ENCODE data around the gene ERAS. TPM values are rescaled to one million over a fixed set of nuclear protein-coding genes. Genes with fewer than 3 reads are reported as not detected.

ERAS gene
- total RNA-seq, 6 donors from 2014 or later: not detected

DNA sequence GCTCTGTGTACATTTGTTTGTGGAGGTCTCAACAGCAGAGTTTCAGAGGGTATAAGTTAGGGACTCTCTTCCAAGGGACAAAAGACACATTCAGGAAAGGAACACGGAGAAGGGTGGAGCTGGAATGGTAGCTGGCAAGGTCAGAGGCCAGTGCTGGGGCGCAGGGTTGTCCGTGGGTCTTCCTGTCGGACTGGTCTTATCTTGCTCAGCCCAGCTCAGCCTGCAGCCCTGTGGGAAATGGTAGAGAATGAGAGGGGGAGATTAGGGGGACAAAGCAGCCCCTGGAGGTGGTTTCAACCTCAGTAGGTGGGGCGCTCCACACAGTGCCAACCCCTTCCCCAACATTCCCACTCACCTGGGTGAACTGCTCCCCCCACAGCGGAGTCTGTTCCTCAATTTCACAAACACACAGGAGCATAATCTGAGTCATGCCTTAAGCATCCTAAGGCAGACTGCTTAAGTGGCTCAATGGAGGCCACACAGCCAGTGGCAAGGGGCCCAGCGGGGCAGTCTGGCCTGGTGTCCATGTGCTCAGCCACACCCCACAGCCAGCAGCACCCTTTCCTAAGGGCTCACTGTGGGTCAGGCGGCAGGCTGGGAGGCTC lies 31.3 kb upstream of the ERAS start:
- no peaks in the 10 kb centered on the region for H3K9me3 ChIP-seq
- no peak overlapping the region for H3K4me3 ChIP-seq
- ATAC-seq (ENCODE audit: low FRiP score in 2 of 2) (peak; percentile 40 to 75), DNase-seq (peak; percentile 54 to 77)
- no peaks in the 10 kb centered on the region for H3K27me3 ChIP-seq
- 38 to 59% methylated on average over 4 to 8 of the region's 8 CpGs for WGBS, 2 donors
- no peaks in the 10 kb centered on the region for H3K36me3 ChIP-seq
- peak overlapping the region in 1 of 4 donors; percentile 32 for H3K27ac ChIP-seq
- TF ChIP-seq POLR2AphosphoS5 (IDR thresholded peaks at IDR 0.05): no peak
- TF ChIP-seq, protein P1, sequence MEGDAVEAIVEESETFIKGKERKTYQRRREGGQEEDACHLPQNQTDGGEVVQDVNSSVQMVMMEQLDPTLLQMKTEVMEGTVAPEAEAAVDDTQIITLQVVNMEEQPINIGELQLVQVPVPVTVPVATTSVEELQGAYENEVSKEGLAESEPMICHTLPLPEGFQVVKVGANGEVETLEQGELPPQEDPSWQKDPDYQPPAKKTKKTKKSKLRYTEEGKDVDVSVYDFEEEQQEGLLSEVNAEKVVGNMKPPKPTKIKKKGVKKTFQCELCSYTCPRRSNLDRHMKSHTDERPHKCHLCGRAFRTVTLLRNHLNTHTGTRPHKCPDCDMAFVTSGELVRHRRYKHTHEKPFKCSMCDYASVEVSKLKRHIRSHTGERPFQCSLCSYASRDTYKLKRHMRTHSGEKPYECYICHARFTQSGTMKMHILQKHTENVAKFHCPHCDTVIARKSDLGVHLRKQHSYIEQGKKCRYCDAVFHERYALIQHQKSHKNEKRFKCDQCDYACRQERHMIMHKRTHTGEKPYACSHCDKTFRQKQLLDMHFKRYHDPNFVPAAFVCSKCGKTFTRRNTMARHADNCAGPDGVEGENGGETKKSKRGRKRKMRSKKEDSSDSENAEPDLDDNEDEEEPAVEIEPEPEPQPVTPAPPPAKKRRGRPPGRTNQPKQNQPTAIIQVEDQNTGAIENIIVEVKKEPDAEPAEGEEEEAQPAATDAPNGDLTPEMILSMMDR (IDR thresholded peaks at IDR 0.05): no peak
- TF ChIP-seq EP300 (IDR thresholded peaks at IDR 0.05): no peak
- TF ChIP-seq POLR2A (IDR thresholded peaks at IDR 0.05): no peak
- H3K4me1 ChIP-seq: no peaks in the 10 kb centered on the region

DNA sequence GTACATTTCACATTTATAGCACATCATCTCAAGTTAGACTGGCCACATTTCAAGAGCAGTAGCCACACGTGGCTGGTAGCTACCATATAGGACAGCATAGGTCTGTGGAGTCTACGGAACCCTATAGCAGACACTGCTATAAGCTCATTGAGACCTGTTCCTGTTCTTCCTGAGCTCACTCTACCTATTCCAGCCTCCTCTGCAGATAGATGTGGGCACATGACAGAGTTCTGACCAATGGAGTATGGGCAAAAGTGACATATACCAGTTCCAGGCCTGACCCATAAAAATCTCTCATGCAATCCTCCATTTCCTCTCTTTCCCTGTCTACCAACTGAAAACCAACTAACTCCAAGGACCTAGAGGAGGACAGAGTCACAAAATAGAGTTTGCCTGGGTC lies 28.0 kb upstream of the ERAS start:
- DNase-seq: no peak
- TF ChIP-seq POLR2A (IDR thresholded peaks at IDR 0.05) (no peak), EP300 (IDR thresholded peaks at IDR 0.05) (no peak), POLR2AphosphoS5 (IDR thresholded peaks at IDR 0.05) (no peak)
- TF ChIP-seq, protein P1 (IDR thresholded peaks at IDR 0.05): no peak
- Histone ChIP-seq H3K36me3 (no peaks in the 10 kb centered on the region), H3K27me3 (no peaks in the 10 kb centered on the region), H3K27ac (no peak overlapping the region), H3K9me3 (peaks cover 0 to 10% (median 0%) of the 10 kb centered on the region in 4 donors), H3K4me1 (peaks cover 0 to 12% (median 2%) of the 10 kb centered on the region in 4 donors), H3K4me3 (no peak overlapping the region)
- 66 to 92% methylated on average over 2 of the region's 2 CpGs for WGBS, 2 donors
- no peak for ATAC-seq (ENCODE audit: low FRiP score in 2 of 2)

DNA sequence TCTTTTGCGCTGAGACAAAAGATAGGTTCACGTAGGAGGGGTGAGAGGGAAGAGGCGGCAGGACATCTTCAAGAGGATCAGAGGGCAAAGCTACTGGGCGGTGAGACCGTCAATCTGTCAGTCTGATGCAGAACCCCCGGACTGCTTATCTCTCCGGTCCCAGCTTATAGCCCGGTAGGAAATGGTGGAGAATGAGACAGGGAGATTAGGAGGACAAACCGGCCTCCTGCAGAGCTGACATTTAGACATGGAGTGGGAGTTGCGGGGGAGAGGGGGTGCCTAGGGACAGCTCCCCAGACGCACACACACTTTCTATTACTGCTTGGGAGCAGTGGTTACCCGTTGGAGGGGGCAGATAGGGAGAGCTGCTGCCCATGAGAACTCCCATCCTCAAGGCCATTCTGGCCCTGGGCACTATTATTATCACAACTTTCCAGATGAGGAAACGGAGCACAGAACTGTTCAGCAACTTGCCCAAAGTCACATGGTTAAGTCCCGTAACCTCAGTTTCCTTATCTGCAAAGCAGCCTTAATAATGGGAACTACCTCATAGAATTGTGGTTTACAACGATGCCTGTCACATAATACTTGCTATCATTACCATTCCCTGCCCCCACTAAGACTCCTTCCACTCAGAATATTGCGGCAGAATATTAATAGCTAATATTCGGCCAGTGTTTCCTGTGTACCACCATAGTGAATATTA lies 25.6 kb upstream of the ERAS start:
- TF ChIP-seq POLR2A (IDR thresholded peaks at IDR 0.05): peak in 1 of 4 donors; percentile 36
- TF ChIP-seq, protein P1 (IDR thresholded peaks at IDR 0.05): no peak
- peaks cover 0 to 12% (median 2%) of the 10 kb centered on the region in 4 donors for H3K4me1 ChIP-seq
- H3K27ac ChIP-seq: peak overlapping the region; percentile 85 to 92 (median 90)
- ATAC-seq (ENCODE audit: low FRiP score in 2 of 2): no peak
- peak overlapping the region; percentile 12 to 67 (median 52) for H3K4me3 ChIP-seq
- 28 to 50% methylated on average over 8 to 17 of the region's 17 CpGs for WGBS, 2 donors
- peaks cover 0 to 6% (median 0%) of the 10 kb centered on the region in 4 donors for H3K36me3 ChIP-seq
- H3K9me3 ChIP-seq: peaks cover 0 to 10% (median 0%) of the 10 kb centered on the region in 4 donors
- no peaks in the 10 kb centered on the region for H3K27me3 ChIP-seq
- no peak for DNase-seq

DNA sequence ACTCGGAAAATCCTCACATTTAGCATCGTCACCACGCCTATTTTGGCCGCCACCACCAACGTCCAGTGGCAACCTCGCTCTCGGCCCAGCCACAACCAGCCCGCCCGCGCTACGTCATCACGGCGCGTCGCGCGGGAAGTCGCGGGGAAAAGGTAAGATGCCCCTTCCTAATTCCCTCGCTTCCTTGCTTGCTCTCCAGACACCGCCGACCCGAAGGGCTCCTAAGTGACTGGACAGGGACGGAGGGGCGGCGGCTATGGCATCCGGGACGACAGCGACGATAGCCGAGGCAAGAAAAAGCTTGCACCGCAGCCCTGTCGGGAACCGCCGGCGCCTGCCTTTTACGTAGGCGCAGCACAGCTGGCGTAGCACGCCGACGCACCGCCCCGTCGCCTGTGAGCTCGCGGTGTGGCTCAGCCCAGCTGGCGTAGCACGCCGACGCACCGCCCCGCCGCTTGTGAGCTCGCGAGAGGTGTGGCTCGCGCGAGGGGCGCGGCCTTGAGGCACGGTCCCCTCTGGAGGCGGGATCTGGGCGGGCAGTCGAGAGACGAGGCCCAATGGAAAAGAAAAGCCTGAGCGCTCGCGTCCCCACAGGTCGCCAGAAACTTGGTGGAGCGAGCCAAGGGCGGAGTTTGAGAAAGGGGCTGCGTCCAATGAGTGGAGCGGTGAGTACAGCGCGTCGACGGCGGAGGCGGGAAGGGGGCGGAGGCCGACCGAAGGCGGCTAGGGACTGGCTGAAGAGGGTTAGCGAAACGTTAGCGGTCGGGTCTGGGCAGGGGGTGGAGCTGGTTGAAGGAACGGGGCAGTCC lies 24.8 kb upstream of the ERAS start, which contains the start of gene HDAC6:
Gene HDAC6, plus strand, starts transcription at position 788 of the 809 bp plus-strand sequence. CDS start 626 bp downstream, outside the sequence.
- ATAC-seq (ENCODE audit: low FRiP score in 2 of 2): peak; percentile 95 to 96
- DNase-seq: peak; percentile 97 to 99

More for the DNA sequence above, 24.8 kb upstream of the ERAS start, which contains the start of gene HDAC6:
- no peaks in the 10 kb centered on the region for H3K27me3 ChIP-seq
- H3K4me3 ChIP-seq: peak within 1 kb of the TSS; percentile 48 to 67 (median 56)
- H3K27ac ChIP-seq: peak within 1 kb of the TSS; percentile 85 to 98 (median 94)
- TF ChIP-seq POLR2A (IDR thresholded peaks at IDR 0.05) (peak in 2 of 4 donors; percentile 27 to 55), POLR2AphosphoS5 (IDR thresholded peaks at IDR 0.05) (peak; percentile 63 to 67), EP300 (IDR thresholded peaks at IDR 0.05) (peak in 1 of 4 donors; percentile 28)
- TF ChIP-seq, protein P1 (IDR thresholded peaks at IDR 0.05): peak in 2 of 6 experiments; percentile 11 to 17
- H3K9me3 ChIP-seq: peaks cover 0 to 10% (median 0%) of the 10 kb centered on the region in 4 donors
- H3K36me3 ChIP-seq: peaks cover 0 to 9% (median 0%) of the 10 kb centered on the region in 4 donors
- H3K4me1 ChIP-seq: peaks cover 0 to 12% (median 2%) of the 10 kb centered on the region in 4 donors
- WGBS, 2 donors: 0 to 49% methylated on average over 1 to 88 of the region's 89 CpGs
